ENCODE measurements around the gene U2SURP. TPM values are rescaled to one million over a fixed set of nuclear protein-coding genes. Genes with fewer than 3 reads are reported as not detected.

U2SURP gene
- total RNA-seq, 1 donor from 2014 or later: 106 TPM

DNA sequence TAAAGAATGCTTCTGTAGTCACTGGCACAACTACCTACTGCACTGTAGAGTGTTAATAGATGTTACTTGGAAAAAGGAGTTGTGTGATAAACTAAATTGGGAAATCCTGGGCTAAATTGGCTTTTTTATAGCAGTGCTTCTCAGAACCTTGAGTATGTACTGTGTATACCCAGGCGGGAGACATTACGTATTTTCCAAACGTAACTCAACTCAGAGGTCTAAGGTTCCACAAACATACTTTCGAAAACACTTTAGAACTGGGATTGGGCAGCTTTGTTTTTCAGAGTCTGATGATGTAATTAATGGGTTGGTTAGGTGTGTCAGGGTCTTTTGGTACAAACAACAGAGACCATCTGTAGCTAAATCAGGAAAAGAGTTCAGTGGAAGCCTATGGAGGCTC, 64.7 kb downstream of the U2SURP start:
- H3K4me2 ChIP-seq (ENCODE audit: low read length): no peak overlapping the region
- H3K27ac ChIP-seq (ENCODE audit: low read depth, low read length): no peak overlapping the region
- H3K4me3 ChIP-seq (ENCODE audit: insufficient read depth, low read depth, low read length): no peak overlapping the region
- Mint-ChIP-seq H3K4me3 (ENCODE audit: unreplicated experiment) (no peak overlapping the region), H3K27me3 (ENCODE audit: low read depth, unreplicated experiment) (no peaks in the 10 kb centered on the region), H3K27ac (ENCODE audit: unreplicated experiment) (no peak overlapping the region), H3K4me1 (ENCODE audit: low read depth, unreplicated experiment) (peaks cover 3% of the 10 kb centered on the region), H3K9me3 (ENCODE audit: unreplicated experiment) (no peaks in the 10 kb centered on the region), H3K36me3 (ENCODE audit: low read depth, unreplicated experiment) (no peaks in the 10 kb centered on the region)
- H3K9ac ChIP-seq (ENCODE audit: low read length): no peak overlapping the region
- TF ChIP-seq, protein P1, sequence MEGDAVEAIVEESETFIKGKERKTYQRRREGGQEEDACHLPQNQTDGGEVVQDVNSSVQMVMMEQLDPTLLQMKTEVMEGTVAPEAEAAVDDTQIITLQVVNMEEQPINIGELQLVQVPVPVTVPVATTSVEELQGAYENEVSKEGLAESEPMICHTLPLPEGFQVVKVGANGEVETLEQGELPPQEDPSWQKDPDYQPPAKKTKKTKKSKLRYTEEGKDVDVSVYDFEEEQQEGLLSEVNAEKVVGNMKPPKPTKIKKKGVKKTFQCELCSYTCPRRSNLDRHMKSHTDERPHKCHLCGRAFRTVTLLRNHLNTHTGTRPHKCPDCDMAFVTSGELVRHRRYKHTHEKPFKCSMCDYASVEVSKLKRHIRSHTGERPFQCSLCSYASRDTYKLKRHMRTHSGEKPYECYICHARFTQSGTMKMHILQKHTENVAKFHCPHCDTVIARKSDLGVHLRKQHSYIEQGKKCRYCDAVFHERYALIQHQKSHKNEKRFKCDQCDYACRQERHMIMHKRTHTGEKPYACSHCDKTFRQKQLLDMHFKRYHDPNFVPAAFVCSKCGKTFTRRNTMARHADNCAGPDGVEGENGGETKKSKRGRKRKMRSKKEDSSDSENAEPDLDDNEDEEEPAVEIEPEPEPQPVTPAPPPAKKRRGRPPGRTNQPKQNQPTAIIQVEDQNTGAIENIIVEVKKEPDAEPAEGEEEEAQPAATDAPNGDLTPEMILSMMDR (IDR thresholded peaks at IDR 0.05; ENCODE audit: insufficient read depth, low read depth, low read length): no peak
- TF ChIP-seq EZH2 (IDR thresholded peaks at IDR 0.05; ENCODE audit: insufficient read depth, low read length): no peak
- no peak overlapping the region for H2AFZ ChIP-seq (ENCODE audit: low read depth, low read length)
- FAIRE-seq (no peak), DNase-seq (ENCODE audit: low read depth) (no peak)
- H3K4me1 ChIP-seq (ENCODE audit: insufficient read depth, low read length): peaks cover 6% of the 10 kb centered on the region
- no peaks in the 10 kb centered on the region for H3K36me3 ChIP-seq (ENCODE audit: insufficient read depth, low read length)
- H3K27me3 ChIP-seq (ENCODE audit: insufficient read depth, low read length): no peaks in the 10 kb centered on the region
- no peaks in the 10 kb centered on the region for H4K20me1 ChIP-seq (ENCODE audit: insufficient read depth, low read length)
- no peaks in the 10 kb centered on the region for H3K9me3 ChIP-seq (ENCODE audit: insufficient read depth, low read depth, low read length)
- H3K79me2 ChIP-seq (ENCODE audit: insufficient read depth, low read length): no peaks in the 10 kb centered on the region

GRCh38 chr3:143067201-143067600, 65.8 kb downstream of the U2SURP start:
- no peak for TF ChIP-seq EZH2 (IDR thresholded peaks at IDR 0.05; ENCODE audit: insufficient read depth, low read length)
- TF ChIP-seq, protein P1 (IDR thresholded peaks at IDR 0.05; ENCODE audit: insufficient read depth, low read depth, low read length): no peak
- no peaks in the 10 kb centered on the region for H3K9me3 Mint-ChIP-seq (ENCODE audit: unreplicated experiment)
- H3K27ac Mint-ChIP-seq (ENCODE audit: unreplicated experiment): no peak overlapping the region
- no peak for FAIRE-seq
- H3K36me3 Mint-ChIP-seq (ENCODE audit: low read depth, unreplicated experiment): no peaks in the 10 kb centered on the region
- Histone ChIP-seq H2AFZ (ENCODE audit: low read depth, low read length) (no peak overlapping the region), H3K4me2 (ENCODE audit: low read length) (no peak overlapping the region), H3K79me2 (ENCODE audit: insufficient read depth, low read length) (no peaks in the 10 kb centered on the region), H3K9ac (ENCODE audit: low read length) (no peak overlapping the region), H3K4me1 (ENCODE audit: insufficient read depth, low read length) (peaks cover 10% of the 10 kb centered on the region), H3K9me3 (ENCODE audit: insufficient read depth, low read depth, low read length) (no peaks in the 10 kb centered on the region), H3K27ac (ENCODE audit: low read depth, low read length) (no peak overlapping the region), H3K36me3 (ENCODE audit: insufficient read depth, low read length) (no peaks in the 10 kb centered on the region), H3K27me3 (ENCODE audit: insufficient read depth, low read length) (no peaks in the 10 kb centered on the region), H4K20me1 (ENCODE audit: insufficient read depth, low read length) (no peaks in the 10 kb centered on the region), H3K4me3 (ENCODE audit: insufficient read depth, low read depth, low read length) (no peak overlapping the region)
- DNase-seq (ENCODE audit: low read depth): no peak
- H3K27me3 Mint-ChIP-seq (ENCODE audit: low read depth, unreplicated experiment): no peaks in the 10 kb centered on the region
- no peak overlapping the region for H3K4me3 Mint-ChIP-seq (ENCODE audit: unreplicated experiment)
- peaks cover 10% of the 10 kb centered on the region for H3K4me1 Mint-ChIP-seq (ENCODE audit: low read depth, unreplicated experiment)

DNA sequence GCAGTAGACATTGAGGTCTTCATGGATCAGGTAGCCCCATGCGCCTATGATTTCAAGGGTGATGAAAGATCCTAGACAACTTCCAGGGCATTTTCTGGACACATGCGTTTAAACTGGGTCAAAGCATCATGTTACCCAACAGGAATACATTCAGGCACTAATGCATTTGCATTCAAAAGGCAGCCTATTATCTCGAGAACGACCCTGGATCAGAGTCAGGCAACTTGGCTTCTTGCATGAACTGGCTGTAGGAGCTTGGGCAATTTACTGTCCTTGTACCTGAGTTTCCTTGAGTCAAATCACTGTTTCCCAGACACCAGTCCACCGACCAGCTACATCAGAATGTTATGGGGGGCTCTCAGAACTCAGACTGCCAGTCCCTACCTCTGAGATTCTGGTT, 66.7 kb downstream of the U2SURP start:
- no peak for FAIRE-seq
- H3K9ac ChIP-seq (ENCODE audit: low read length): no peak overlapping the region
- H3K27ac ChIP-seq (ENCODE audit: low read depth, low read length): no peak overlapping the region
- no peaks in the 10 kb centered on the region for H3K36me3 ChIP-seq (ENCODE audit: insufficient read depth, low read length)
- peaks cover 10% of the 10 kb centered on the region for H3K4me1 Mint-ChIP-seq (ENCODE audit: low read depth, unreplicated experiment)
- peaks cover 10% of the 10 kb centered on the region for H3K4me1 ChIP-seq (ENCODE audit: insufficient read depth, low read length)
- H2AFZ ChIP-seq (ENCODE audit: low read depth, low read length): no peak overlapping the region
- no peaks in the 10 kb centered on the region for H3K36me3 Mint-ChIP-seq (ENCODE audit: low read depth, unreplicated experiment)
- no peak overlapping the region for H3K4me3 Mint-ChIP-seq (ENCODE audit: unreplicated experiment)
- H3K27me3 ChIP-seq (ENCODE audit: insufficient read depth, low read length): no peaks in the 10 kb centered on the region
- H3K4me3 ChIP-seq (ENCODE audit: insufficient read depth, low read depth, low read length): no peak overlapping the region
- DNase-seq (ENCODE audit: low read depth): no peak
- H3K9me3 Mint-ChIP-seq (ENCODE audit: unreplicated experiment): no peaks in the 10 kb centered on the region
- H4K20me1 ChIP-seq (ENCODE audit: insufficient read depth, low read length): no peaks in the 10 kb centered on the region
- H3K9me3 ChIP-seq (ENCODE audit: insufficient read depth, low read depth, low read length): no peaks in the 10 kb centered on the region
- no peaks in the 10 kb centered on the region for H3K79me2 ChIP-seq (ENCODE audit: insufficient read depth, low read length)
- no peak overlapping the region for H3K4me2 ChIP-seq (ENCODE audit: low read length)
- no peaks in the 10 kb centered on the region for H3K27me3 Mint-ChIP-seq (ENCODE audit: low read depth, unreplicated experiment)
- no peak for TF ChIP-seq EZH2 (IDR thresholded peaks at IDR 0.05; ENCODE audit: insufficient read depth, low read length)
- TF ChIP-seq, protein P1 (IDR thresholded peaks at IDR 0.05; ENCODE audit: insufficient read depth, low read depth, low read length): no peak
- H3K27ac Mint-ChIP-seq (ENCODE audit: unreplicated experiment): no peak overlapping the region

All from astrocyte (in vitro differentiated cells and primary cell).